NCI-H460 (cell line): ENCODE measurements around the gene PIM1. TPM values are rescaled to one million over a fixed set of nuclear protein-coding genes. Genes with fewer than 3 reads are reported as not detected.

Experiments used
- DNase-seq: peaks from one replicate; pipeline ENCODE4 v3.0.0-alpha.2; 2016; ENCODE audit warnings: low read depth; ENCODE audit errors: extremely low read depth
- total RNA-seq: library from RNA; depleted of rRNA; stranded (reverse); fragments of >200 nt; shearing (Covaris generic); gene quantifications from 2 replicates; pipeline ENCODE4 v1.2.3, GENCODE V29; 2014; rRNA removed

The PIM1 gene
- total RNA-seq, 1 experiment from 2014 or later = 14.2 TPM

DNA sequence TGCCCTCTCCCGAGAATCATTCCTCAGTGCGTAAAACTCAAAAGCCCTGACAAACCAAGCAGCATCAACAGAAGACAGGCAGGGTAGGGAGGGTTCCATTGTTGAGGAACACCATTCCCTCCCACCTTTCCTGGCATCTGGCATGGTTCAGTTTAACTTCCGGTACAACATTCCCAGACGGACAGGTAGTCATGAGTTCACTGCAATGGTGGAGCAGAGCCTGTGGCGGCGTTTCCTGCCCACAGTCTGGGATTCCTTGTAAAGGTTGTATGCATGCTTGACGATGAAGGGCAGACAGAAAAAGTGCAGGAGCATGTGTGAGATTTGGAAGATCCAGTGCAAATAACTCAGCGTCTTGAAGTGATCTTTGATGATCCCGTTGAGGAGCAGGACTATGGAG, 42.3 kb downstream of the PIM1 start:
- no peak for DNase-seq

DNA sequence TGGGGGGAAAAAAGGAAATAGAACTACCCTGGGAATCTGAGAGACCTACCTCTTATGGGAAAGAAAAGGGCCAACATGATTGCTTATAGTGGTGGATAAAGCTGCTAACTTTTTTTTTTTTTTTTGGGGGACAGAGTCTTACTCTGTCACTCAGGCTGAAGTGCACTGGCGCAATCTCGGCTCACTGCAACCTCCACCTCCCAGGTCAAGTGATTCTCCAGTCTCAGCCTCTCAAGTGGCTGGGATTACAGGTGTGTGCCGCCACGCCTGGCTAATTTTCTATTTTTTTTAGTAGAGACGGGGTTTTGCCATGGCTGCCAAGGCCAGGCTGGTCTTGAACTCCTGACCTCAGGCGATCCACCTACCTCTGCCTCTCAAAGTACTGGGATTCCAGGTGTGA, 48.1 kb downstream of the PIM1 start:
- no peak for DNase-seq

DNA sequence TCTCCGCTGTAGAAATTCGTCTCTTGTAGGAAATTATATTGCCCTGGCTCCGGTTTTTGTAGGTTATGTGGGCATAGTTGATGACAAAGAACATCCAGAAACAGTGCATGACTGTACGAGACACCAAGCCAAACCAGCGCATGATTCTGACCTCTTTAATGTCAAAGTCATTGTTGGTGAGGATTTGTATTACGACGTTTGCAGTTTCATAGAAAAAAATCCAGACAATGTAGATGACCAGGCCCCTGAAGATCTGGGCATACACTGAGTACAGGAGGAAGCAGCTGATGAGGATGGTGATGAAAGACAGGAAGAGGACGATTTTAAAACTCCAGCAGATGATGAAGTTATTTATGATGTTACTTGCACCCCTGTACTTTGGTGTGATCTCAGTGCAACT, 48.6 kb downstream of the PIM1 start:
- no peak for DNase-seq

DNA sequence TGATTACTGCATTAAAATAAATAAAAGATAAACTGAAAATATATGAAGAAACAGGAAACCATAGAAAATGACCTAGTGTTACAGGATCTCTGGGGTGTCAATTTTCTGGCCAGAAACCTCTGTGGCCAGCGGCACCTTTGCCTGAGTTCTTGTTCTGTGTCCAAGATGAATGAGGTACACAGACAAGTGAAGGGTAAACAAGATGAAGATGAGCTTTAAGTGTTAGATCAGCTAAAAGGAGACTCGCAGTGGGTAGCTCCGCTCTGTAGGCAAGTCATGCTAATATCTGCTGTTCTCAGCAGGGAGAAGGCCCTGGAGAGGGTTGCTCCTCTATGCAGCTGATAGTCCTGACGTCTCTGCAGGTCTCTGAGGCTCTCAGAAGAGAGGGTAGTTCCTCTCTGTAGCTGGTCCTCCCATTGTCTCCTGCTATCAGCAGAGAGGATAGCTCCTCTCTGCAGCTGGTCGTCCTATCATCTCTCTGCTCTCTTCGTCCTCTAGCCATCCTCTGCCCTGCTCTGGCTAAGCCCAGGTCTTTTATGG, 51.7 kb downstream of the PIM1 start:
- no peak for DNase-seq

DNA sequence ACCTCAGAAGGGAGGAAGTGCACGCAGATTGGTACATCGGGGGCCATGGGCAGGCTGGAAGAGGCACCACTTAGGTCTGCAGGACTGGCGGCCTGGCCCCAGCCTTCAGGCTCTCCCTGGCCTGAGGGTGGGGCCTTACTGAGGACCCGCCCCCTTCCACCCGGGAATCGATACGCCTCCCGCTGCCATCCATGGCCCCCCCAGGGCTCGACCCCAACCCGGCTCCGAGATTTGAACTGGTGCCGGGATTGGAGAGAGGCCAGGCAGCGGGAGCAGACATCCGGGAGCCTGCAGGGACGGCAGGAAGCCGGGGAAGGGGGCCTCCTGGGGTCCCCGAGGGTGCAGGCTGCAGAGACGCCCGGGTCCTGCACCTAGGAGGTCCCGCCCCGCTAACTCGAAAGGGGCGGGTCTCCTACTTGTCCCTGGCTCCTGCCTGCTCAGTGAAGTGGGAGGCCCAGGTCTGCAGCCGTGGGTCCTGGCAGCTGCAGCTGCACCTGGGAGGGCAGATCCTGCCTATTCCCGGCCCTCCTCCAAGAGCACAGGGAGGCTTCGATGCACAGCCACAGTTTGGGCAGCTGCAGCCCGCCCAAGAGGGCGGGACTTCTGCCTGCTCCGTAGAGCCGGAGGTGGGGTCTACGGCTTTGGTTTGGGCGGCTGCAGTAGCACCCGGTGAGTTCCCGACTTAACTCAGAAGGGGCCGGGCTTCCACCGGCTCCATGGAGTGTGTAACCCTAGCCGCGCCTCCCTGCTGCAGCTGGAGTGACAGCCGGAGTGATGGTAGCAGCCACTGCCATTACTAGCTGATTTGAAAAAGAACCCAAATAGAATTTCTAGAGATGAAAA, 52.4 kb downstream of the PIM1 start:
- DNase-seq = peak; percentile 51

DNA sequence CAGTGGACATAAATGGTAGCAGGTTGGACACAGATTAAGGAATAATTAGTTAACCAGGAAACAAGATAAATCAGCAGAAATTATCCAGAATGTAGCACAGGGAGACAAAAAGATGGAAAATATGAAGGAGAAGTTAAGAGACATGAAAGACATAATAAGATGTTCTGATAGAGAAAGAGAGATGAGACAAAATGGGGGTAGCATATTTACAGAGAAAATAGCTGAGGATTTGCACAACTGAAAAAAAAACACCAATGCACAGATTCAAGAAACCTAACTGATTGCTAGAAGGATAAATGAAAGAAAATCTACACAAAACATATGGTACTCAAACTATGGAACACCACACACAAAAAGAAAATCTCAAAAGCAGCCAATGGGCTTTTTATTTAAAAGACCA, 53.0 kb downstream of the PIM1 start:
- no peak for DNase-seq

Other genes starting within 250 kb of the PIM1 start
- 0.07 TPM in 1 of 2 replicates, not detected in the other for gene PI16, start 215.4 kb upstream of the PIM1 start, total RNA-seq
- gene MTCH1, start 184.0 kb upstream of the PIM1 start, total RNA-seq = 191 and 198 TPM in 2 replicates
- gene FGD2, start 164.5 kb upstream of the PIM1 start, total RNA-seq = 0.10 TPM in 1 of 2 replicates, not detected in the other
- gene TBC1D22B, start 87.6 kb downstream of the PIM1 start, total RNA-seq = 7.2 and 8.6 TPM in 2 replicates
- gene TMEM217, start 88.0 kb downstream of the PIM1 start, total RNA-seq = 0.10 TPM in 1 of 2 replicates, not detected in the other
- gene RNF8, start 183.8 kb downstream of the PIM1 start, total RNA-seq = 16.5 and 17.6 TPM in 2 replicates